Uterus (tissue), 2 donors: ENCODE results near the gene ITGB1.

Experiments
- CTCF ChIP-seq, 4 experiments: fragments of 200-600 bp in 2 of 4; fragments of 450-650 bp in 2 of 4; sonication (generic) in 2 of 4; IDR thresholded peaks; one replicate each; pipeline ENCODE4 v1.5.1; 2016 to 2019; ENCODE audit warnings: antibody characterized with exemption in 4 of 4, mild to moderate bottlenecking in 2 of 4, moderate library complexity in 1 of 4
- POLR2A ChIP-seq, 2 donors: fragments of 450-650 bp; IDR thresholded peaks; one replicate each; pipeline ENCODE4 v1.6.1; 2016; ENCODE audit warnings: antibody characterized with exemption in 2 of 2, mild to moderate bottlenecking in 1 of 2, moderate library complexity in 1 of 2

- TF ChIP-seq POLR2A (IDR thresholded peaks at IDR 0.05) = no peak
- no peak for TF ChIP-seq CTCF (IDR thresholded peaks at IDR 0.05)
Observed at GRCh38 chr10:32942081-32942480, 15.9 kb downstream of the ITGB1 start.
